HEK293 (cell line): Measurements from ENCODE around the gene OR6X1.
"Not testable (repeated sequence)": the region's sequence is repeated elsewhere in the genome, so short reads cannot be mapped to it uniquely, and the experiment has no call there.

Source experiments
- CTCF ChIA-PET: fragments of 350-600 bp; formaldehyde crosslinking; extraction: SDS; loops from one replicate; lab custom pipeline; 2021; ENCODE audit warnings: antibody characterized with exemption; lab: Yijun Ruan, JAX
- POLR2A ChIA-PET: fragments of 300-600 bp; formaldehyde crosslinking; extraction: SDS; loops from one replicate; lab custom pipeline; 2020; ENCODE audit warnings: antibody characterized with exemption, inconsistent platforms; lab: Yijun Ruan, JAX
- H3K27ac ChIP-seq: fragments of 200-500 bp; sonication (Bioruptor generic); 2 replicates; pipeline ENCODE4 v1.5.1; 2014; ENCODE audit warnings: low read depth, low read length, control low read depth, inconsistent platforms; ENCODE audit errors: extremely low read depth
- H3K36me3 ChIP-seq, 2 experiments: fragments of 200-500 bp in 1 of 2; sonication (Bioruptor generic) in 1 of 2; 1 replicate in 1 of 2; 2 replicates in 1 of 2; pipeline ENCODE4 v1.5.1; 2014 to 2017; ENCODE audit warnings: inconsistent platforms in 2 of 2, low read length in 2 of 2; ENCODE audit not compliant: control insufficient read depth in 2 of 2, insufficient read depth in 1 of 2
- H3K4me1 ChIP-seq: fragments of 200-500 bp; sonication (Bioruptor generic); 2 replicates; pipeline ENCODE4 v1.5.1; 2014; ENCODE audit warnings: mild to moderate bottlenecking, low read length, inconsistent platforms; ENCODE audit not compliant: control insufficient read depth, insufficient read depth
- H3K4me3 ChIP-seq: 2 replicates; pipeline ENCODE4 v1.5.1; 2011; ENCODE audit warnings: low read depth, mild to moderate bottlenecking, control low read depth, low read length, moderate library complexity
- H3K9me3 ChIP-seq: fragments of 200-500 bp; sonication (Bioruptor generic); 2 replicates; pipeline ENCODE4 v1.5.1; 2014; ENCODE audit warnings: low read depth, low read length, inconsistent platforms; ENCODE audit not compliant: control insufficient read depth, insufficient read depth
- GLIS1 ChIP-seq: fragments of 450-650 bp; formaldehyde crosslinking; IDR thresholded peaks from 2 replicates; pipeline ENCODE4 v1.5.1; 2016; ENCODE audit warnings: missing biosample characterization, missing genetic modification characterization
- KLF10 ChIP-seq: fragments of 450-650 bp; IDR thresholded peaks from 2 replicates; pipeline ENCODE4 v1.5.1; 2018; ENCODE audit warnings: missing biosample characterization, mild to moderate bottlenecking, missing genetic modification characterization
- KLF8 ChIP-seq: fragments of 450-650 bp; formaldehyde crosslinking; IDR thresholded peaks from 2 replicates; pipeline ENCODE4 v1.5.1; 2016; ENCODE audit warnings: missing biosample characterization, missing genetic modification characterization
- SALL2 ChIP-seq: fragments of 450-650 bp; formaldehyde crosslinking; IDR thresholded peaks from 2 replicates; pipeline ENCODE4 v1.5.0; 2017; ENCODE audit warnings: missing biosample characterization, mild to moderate bottlenecking, missing genetic modification characterization, borderline replicate concordance
- WT1 ChIP-seq: fragments of 450-650 bp; formaldehyde crosslinking; IDR thresholded peaks from 2 replicates; pipeline ENCODE4 v1.5.1; 2016; ENCODE audit warnings: missing biosample characterization, missing genetic modification characterization
- ZNF146 ChIP-seq: fragments of 450-650 bp; formaldehyde crosslinking; IDR thresholded peaks from 2 replicates; pipeline ENCODE4 v1.5.1; 2016; ENCODE audit warnings: missing biosample characterization, missing genetic modification characterization
- ZNF174 ChIP-seq: fragments of 450-650 bp; formaldehyde crosslinking; IDR thresholded peaks from 2 replicates; pipeline ENCODE4 v1.5.0; 2017; ENCODE audit warnings: missing biosample characterization, mild to moderate bottlenecking, missing genetic modification characterization
- ZNF19 ChIP-seq: fragments of 450-650 bp; formaldehyde crosslinking; IDR thresholded peaks from 2 replicates; pipeline ENCODE4; 2016; ENCODE audit warnings: missing biosample characterization, missing genetic modification characterization, low read depth
- ZNF221 ChIP-seq: fragments of 450-650 bp; formaldehyde crosslinking; IDR thresholded peaks from 2 replicates; pipeline ENCODE4 v1.5.1; 2017; ENCODE audit warnings: missing biosample characterization, missing genetic modification characterization, borderline replicate concordance
- ZNF239 ChIP-seq: fragments of 450-650 bp; formaldehyde crosslinking; IDR thresholded peaks from 2 replicates; pipeline ENCODE4 v1.5.1; 2016; ENCODE audit warnings: missing biosample characterization, missing genetic modification characterization
- ZNF341 ChIP-seq: fragments of 450-650 bp; formaldehyde crosslinking; IDR thresholded peaks from 2 replicates; pipeline ENCODE4; 2016; ENCODE audit warnings: low read depth, missing biosample characterization, missing genetic modification characterization
- ZNF501 ChIP-seq: fragments of 450-650 bp; formaldehyde crosslinking; IDR thresholded peaks from 2 replicates; pipeline ENCODE4 v1.5.1; 2016; ENCODE audit warnings: missing biosample characterization, missing genetic modification characterization
- ZNF585B ChIP-seq: fragments of 450-650 bp; formaldehyde crosslinking; IDR thresholded peaks from 2 replicates; pipeline ENCODE4 v1.5.1; 2016; ENCODE audit warnings: missing biosample characterization, missing genetic modification characterization
- ZNF596 ChIP-seq: fragments of 450-650 bp; IDR thresholded peaks from 2 replicates; pipeline ENCODE4 v1.5.0; 2018; ENCODE audit warnings: missing biosample characterization, mild to moderate bottlenecking, missing genetic modification characterization, moderate library complexity
- ZNF621 ChIP-seq: fragments of 450-650 bp; formaldehyde crosslinking; IDR thresholded peaks from 2 replicates; pipeline ENCODE4 v1.5.1; 2017; ENCODE audit warnings: missing biosample characterization, missing genetic modification characterization
- ZNF664 ChIP-seq: fragments of 450-650 bp; formaldehyde crosslinking; IDR thresholded peaks from 2 replicates; pipeline ENCODE4 v1.5.1; 2016; ENCODE audit warnings: missing biosample characterization, missing genetic modification characterization
- TF ChIP-seq, protein P1 (sequence below): fragments of 450-650 bp; formaldehyde crosslinking; IDR thresholded peaks from 2 replicates; pipeline ENCODE4 v1.5.1; 2016; ENCODE audit warnings: missing biosample characterization, missing genetic modification characterization
- TF ChIP-seq, protein P2 (sequence below): IDR thresholded peaks from 2 replicates; pipeline ENCODE4 v1.6.1; 2011; ENCODE audit warnings: mild to moderate bottlenecking, low read depth, low read length, borderline replicate concordance

The OR6X1 gene

DNA sequence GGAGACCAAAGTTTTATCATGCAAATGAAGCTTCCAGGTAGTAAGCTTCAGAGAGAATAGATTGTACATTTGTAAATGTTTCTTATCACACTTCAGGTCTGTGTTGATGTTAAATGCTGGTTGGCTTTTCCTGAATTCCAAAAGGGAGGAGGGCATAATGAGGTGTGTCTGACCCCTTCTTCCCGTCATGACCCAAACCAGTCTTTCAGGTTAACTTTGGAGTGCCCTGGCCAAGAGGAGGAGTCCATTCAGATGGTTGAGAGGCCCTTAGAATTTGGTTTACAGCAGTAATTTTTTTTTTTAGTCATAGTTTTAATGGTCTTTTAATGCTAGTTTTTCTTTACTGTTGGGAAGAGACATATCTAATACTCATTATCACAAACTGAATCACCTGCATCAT lies 2.5 kb downstream of the OR6X1 start:
- H3K9me3 ChIP-seq = no peaks in the 10 kb centered on the region
- no peak overlapping the region for H3K4me3 ChIP-seq
- ChIA-PET CTCF (interaction anchor here (1.1 kb wide), 1 partner anchor 175 kb away, joined by 3 read pairs; no protein-coding TSS in a partner anchor), POLR2A (no interaction called here)
- no peaks in the 10 kb centered on the region for H3K36me3 ChIP-seq
- H3K4me1 ChIP-seq = no peaks in the 10 kb centered on the region
- TF ChIP-seq KLF10 (tag by site-specific recombination) (no peak), ZNF19 (tag by site-specific recombination) (no peak), ZNF341 (no peak), ZNF239 (no peak), SALL2 (tag by site-specific recombination) (no peak), ZNF596 (tag by site-specific recombination) (no peak), ZNF585B (no peak), KLF8 (tag by site-specific recombination) (no peak), ZNF174 (tag by site-specific recombination) (no peak), ZNF221 (tag by site-specific recombination) (no peak)
- TF ChIP-seq, protein P1, sequence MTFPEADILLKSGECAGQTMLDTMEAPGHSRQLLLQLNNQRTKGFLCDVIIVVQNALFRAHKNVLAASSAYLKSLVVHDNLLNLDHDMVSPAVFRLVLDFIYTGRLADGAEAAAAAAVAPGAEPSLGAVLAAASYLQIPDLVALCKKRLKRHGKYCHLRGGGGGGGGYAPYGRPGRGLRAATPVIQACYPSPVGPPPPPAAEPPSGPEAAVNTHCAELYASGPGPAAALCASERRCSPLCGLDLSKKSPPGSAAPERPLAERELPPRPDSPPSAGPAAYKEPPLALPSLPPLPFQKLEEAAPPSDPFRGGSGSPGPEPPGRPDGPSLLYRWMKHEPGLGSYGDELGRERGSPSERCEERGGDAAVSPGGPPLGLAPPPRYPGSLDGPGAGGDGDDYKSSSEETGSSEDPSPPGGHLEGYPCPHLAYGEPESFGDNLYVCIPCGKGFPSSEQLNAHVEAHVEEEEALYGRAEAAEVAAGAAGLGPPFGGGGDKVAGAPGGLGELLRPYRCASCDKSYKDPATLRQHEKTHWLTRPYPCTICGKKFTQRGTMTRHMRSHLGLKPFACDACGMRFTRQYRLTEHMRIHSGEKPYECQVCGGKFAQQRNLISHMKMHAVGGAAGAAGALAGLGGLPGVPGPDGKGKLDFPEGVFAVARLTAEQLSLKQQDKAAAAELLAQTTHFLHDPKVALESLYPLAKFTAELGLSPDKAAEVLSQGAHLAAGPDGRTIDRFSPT (tag by site-specific recombination) = no peak
- TF ChIP-seq, protein P2, sequence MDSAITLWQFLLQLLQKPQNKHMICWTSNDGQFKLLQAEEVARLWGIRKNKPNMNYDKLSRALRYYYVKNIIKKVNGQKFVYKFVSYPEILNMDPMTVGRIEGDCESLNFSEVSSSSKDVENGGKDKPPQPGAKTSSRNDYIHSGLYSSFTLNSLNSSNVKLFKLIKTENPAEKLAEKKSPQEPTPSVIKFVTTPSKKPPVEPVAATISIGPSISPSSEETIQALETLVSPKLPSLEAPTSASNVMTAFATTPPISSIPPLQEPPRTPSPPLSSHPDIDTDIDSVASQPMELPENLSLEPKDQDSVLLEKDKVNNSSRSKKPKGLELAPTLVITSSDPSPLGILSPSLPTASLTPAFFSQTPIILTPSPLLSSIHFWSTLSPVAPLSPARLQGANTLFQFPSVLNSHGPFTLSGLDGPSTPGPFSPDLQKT = no peak
- no peak overlapping the region for H3K27ac ChIP-seq

DNA sequence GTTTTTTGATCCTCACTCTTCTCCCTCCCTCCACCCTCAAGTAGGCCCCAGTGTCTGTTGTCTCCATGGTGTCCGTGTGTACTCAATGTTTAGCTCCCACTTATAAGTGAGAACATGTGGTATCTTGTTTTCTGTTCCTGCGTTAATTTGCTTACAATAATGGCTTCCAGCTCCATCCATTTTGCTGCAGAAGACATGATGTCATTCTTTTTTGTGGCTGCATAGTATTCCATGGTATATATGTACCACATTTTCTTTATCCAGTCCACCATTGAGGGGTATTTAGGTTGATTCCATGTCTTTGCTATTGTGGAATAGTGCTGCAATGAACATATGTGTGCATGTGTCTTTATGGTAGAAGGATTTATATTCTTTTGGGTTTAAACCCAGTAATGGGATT lies 6.0 kb downstream of the OR6X1 start:
- H3K4me3 ChIP-seq, POLR2A ChIA-PET, H3K36me3 ChIP-seq, H3K4me1 ChIP-seq, H3K9me3 ChIP-seq, H3K27ac ChIP-seq, CTCF ChIA-PET: not testable (repeated sequence)
- peak; percentile 51 for TF ChIP-seq ZNF146 (tag by site-specific recombination)

DNA sequence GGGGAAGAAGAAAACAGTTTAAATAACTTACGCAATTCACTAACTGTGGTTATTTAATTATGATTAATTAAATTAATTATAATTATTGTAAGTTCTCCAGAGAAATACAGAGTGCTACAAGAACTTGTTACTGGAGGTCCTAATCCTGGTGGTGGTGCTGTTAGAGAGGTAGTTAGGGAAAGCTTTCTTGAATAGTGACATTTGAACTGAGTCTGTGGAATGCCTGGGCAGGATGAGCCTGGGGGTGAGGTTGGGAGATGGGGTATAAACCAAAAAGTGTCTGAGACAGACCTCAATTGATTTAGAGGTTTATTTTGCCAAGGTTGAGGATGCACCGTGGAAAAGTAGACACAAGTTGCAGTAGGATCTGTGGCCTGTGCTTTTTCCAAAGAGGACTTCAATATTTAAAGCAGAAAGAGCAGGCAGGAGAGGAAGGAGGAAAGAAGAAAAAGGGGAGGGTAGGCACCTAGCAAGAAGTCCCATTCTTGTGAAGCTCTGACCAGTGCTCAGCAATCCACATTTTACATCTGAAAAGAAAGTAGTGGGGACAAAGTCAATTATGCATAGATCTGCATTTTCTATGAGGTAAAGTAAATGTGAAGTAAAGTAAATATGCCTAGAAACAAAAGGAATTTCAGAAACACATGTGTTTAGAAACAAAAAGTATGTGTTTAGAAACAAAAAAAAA lies 8.4 kb downstream of the OR6X1 start:
- Histone ChIP-seq H3K9me3 (no peaks in the 10 kb centered on the region), H3K27ac (no peak overlapping the region), H3K4me3 (no peak overlapping the region), H3K36me3 (no peaks in the 10 kb centered on the region), H3K4me1 (no peaks in the 10 kb centered on the region)
- POLR2A ChIA-PET = no interaction called here
- CTCF ChIA-PET = interaction anchor here (0.6 to 0.7 kb wide), 3 partner anchors 35 to 156 kb away, joined by 3 to 5 read pairs (median 4); no protein-coding TSS in a partner anchor
- TF ChIP-seq ZNF341 (no peak), ZNF501 (tag by site-specific recombination) (no peak), GLIS1 (tag by site-specific recombination) (no peak), ZNF621 (no peak), ZNF664 (tag by site-specific recombination) (no peak), WT1 (tag by site-specific recombination) (no peak)
